Epidermal melanocyte (primary cell): ENCODE measurements around the gene GCNT2.
"Not testable (repeated sequence)": the region's sequence is repeated elsewhere in the genome, so short reads cannot be mapped to it uniquely, and the experiment has no call there.

Experiments
- DNase-seq: peaks from one replicate; pipeline ENCODE4 v3.0.0; 2011; ENCODE audit warnings: low spot score; ENCODE audit not compliant: insufficient read length

The GCNT2 gene

DNA sequence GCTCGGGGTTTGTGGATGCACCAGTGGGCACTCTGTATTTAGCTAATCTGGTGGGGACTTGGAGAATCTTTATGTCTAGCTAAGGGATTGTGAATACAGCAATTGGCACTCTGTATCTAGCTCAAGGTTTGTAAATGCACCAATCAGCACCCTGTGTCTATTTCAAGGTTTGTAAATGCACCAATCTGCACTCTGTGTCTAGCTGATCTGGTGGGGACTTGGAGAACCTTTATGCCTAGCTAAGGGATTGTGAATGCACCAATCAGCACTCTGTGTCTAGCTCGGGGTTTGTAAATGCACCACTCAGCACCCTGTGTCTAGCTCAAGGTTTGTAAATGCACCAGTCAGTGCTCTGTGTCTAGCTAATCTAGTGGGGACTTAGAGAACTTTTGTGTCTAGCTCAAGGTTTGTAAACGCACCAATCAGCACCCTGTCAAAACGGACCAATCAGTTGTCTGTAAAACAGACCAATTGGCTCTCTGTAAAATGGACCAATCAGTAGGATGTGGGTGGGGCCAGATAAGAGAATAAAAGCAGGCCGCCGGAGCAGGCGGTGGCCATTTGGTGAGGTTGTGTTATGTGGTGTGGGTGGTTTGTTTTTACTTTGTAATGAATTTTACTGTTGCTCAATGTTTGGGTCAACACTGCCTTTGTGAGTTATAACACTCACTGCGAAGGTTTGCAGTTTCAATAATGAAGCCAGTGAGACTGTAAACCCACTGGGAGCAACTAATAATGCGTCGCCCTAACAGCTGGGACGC is 139.5 kb downstream of the GCNT2 start:
- not testable (repeated sequence) for DNase-seq

DNA sequence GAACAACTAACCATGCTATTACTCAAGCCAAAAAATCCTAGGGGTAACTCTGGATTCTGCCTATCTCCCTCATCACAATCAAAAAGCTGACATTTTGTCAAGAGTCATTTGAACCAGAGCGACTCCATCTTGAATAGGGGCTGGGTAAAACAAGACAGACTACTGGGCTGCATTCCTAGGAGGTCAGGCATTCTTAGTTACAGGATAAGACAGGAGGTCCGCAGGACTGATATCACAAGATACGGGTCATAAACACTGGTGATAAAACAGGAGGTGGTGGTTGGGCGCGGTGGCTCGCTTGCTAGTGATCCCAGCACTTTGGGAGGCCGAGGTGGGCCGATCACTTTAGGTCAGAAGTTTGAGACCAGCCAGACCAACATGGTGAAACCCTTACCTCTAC is 141.1 kb downstream of the GCNT2 start:
- no peak for DNase-seq

GRCh38 chr6:10662742-10663141 is 141.6 kb downstream of the GCNT2 start:
- no peak for DNase-seq

DNA sequence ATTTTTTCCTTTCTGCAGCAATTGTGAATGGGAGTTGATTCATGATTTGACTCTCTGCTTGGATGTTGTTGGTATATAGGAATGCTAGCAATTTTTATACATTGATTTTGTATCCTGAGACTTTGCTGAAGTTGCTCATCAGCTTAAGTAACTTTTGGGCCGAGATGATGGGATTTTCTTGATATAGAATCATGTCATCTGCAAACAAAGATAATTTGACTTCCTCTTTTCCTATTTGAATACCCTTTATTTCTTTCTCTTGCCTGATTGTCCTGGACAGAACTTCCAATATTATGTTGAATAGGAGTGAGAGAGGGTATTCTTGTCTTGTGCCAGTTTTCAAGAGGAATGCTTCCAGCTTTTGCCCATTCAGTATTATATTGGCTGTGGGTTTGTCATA is 144.4 kb downstream of the GCNT2 start:
- DNase-seq, result not testable (repeated sequence)

DNA sequence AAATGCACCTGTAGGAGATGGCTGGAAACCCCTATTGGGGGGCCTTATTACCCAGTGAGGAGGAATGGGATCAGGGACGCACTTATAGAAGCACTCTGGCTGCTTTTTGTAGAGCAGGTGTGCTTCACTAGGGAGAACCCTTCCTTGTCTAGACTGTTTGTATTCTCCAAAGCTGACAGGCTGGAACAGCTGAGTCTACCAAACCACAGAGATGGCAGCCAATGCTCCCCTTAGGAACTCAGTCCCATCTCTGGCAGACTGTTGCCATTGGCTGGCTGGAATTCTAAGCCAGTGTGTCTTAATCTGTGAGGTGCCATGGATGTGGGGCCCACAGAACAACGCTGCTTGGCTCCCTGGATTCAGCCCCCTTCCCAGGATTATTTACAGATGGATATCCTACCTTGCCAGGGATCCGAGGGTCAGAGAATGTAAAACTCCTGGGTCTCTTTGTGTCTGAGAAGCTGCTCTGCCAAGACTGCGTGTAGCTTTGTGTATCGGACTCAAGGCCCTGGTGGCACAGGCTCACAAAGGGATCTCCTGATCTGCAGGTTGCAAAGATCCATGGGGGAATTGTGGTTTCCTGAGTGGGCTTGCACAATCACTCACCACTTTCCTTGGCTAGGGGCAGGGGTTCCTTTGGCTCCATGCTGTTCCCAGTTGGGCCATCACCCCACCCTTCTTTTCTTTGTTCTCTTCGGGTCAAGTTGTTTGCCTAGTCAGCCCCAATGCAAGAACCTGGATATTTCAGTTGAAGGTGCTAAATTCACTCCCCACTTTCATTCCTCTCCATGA is 147.2 kb downstream of the GCNT2 start:
- no peak for DNase-seq

DNA sequence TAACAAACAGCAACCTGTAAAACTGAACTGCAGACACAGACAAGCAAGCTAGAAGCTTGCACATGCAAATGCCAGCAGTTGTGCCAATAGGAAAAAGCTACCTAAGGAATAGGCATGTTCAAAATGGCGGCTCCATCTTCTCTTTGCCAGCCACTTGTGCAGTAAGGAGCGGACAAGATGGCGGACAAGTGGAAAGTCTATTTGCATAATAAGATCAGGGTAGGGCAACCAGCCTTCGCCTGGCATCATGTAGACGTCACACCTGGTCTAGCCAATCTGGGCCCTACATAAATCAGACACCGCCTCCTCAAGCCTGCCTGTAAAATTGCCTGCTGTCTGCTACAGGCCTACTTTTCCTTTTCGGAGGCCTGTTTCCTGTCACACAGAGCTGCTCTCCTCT is 155.3 kb downstream of the GCNT2 start:
- DNase-seq, result no peak

DNA sequence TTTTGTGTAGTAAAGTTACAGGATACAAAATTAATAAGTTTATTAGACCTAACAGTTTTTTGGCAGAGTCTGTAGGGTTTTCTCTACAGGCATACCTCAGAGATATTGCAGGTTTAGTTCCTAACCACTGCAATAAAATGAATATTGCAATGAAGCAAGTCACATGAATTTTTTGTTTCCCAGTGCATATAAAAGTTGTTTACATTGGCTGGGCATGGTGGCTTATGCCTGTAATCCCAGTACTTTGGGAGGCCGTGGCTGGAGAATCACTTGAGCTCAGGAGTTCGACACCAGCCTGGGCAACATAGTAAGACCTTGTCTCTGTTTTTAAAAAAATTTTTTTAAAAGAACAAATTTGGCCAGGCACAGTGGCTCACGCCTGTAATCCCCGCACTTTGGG is 157.3 kb downstream of the GCNT2 start:
- DNase-seq, result no peak
